Measurements from ENCODE around the gene PTPN1.

PTPN1 gene

GRCh38 chr20:50572938-50573777 is 63.0 kb downstream of the PTPN1 start:
- DNase-seq (ENCODE audit: low read depth in 1 of 2, low spot score in 1 of 2): no peak

DNA sequence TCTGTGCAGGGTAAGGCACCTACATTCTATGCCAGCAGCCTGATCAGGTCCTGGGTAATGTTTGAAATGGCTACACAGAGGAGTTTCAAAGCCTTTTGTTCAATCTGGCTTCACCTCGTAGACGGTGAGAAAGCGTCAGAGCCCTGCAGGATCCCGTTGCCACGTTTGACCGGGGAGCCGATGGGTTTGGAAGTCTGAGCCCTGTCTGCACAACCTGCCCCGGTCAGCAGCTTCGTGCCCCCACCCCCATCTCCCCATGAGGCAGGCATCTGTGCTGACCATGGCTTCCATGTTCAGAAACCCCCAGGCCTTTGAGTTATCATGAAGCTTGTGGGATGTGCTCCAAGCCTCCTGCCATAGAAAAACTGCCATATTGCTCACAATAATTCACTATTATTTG is 63.9 kb downstream of the PTPN1 start:
- DNase-seq (ENCODE audit: low read depth in 1 of 2, low spot score in 1 of 2): no peak

DNA sequence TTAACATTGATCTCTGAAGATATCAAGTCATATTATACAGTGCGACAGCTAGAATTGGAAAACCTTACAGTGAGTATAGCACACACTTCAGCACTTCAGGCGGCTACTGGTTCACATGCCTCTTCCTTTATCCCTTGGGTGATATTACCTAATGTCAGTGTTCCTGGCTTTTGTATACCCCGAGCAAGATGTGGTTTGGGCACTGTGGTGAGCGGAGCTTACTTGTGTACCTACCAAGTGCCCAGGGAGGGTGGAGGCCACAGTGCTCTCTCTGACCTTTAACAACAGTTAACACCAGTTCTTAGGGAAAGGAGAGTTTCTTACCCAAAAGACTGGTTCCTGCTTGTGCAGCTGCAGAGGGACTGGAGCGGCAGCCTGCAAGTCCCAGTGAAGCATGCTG is 64.4 kb downstream of the PTPN1 start:
- no peak for DNase-seq (ENCODE audit: low read depth in 1 of 2, low spot score in 1 of 2)

GRCh38 chr20:50575865-50576720 is 65.9 kb downstream of the PTPN1 start:
- peak; percentile 31 to 50 for DNase-seq (ENCODE audit: low read depth in 1 of 2, low spot score in 1 of 2)

- no peak for DNase-seq (ENCODE audit: low read depth in 1 of 2, low spot score in 1 of 2)
Observed at GRCh38 chr20:50577175-50578018, 67.2 kb downstream of the PTPN1 start.

GRCh38 chr20:50578061-50578777 is 68.0 kb downstream of the PTPN1 start:
- no peak for DNase-seq (ENCODE audit: low read depth in 1 of 2, low spot score in 1 of 2)

DNA sequence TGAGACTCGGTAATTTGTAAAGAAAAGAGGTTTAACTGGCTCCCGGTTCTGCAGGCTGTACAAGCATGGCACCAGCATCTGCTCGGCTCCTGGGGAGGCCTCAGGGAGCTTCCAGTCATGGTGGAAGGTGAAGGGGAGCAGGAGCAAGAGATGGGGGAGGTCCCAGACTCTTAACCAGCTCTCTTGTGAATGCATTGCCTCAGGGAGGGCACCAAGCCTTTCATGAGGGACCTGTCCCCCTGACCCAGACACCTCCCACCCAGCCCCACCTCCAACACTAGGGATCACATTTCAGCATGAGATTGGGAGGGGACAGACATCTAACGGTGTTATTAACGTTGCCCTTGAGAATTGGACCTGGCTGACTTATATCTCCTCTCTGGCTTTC is 68.6 kb downstream of the PTPN1 start:
- no peak for DNase-seq (ENCODE audit: low read depth in 1 of 2, low spot score in 1 of 2)

- no peak for DNase-seq (ENCODE audit: low read depth in 1 of 2, low spot score in 1 of 2)
Observed at GRCh38 chr20:50579511-50579910, 69.3 kb downstream of the PTPN1 start.

DNA sequence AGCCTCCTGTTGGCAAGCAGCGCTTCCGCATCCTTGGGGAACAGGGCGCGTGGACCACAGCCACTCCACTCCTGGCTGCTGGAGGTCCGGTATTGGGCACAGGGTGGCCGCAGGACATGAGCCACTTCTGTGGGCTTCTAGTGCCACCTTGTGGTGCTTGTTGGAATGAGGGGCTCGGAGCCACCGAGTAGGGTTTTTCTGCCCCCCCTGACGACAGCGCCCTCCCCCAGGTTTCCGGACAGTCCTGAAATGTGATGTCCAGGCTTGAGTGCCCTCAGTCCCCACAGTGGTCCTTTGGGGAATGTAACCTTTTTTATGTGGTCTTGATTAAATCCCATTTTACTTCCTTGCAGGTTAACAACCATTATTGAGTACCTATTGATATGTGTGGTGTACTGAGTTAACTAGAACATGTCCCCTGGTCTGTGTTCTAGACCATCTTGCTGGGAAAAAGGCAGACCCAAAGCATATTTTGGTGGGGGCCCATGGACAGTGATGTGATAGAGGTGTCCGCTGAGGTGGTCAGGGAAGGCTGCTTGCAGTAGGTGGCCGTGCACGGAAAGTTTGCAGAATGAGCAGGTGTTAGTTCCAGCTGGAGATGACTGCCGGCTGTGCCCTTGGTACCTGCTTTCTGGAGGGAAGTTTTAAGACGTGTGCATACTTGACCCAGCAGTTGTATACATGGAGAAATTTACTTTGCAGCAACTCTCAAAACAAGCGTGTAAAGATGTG is 70.0 kb downstream of the PTPN1 start:
- peak in 1 of 2 donors; percentile 31 for DNase-seq (ENCODE audit: low read depth in 1 of 2, low spot score in 1 of 2)

- DNase-seq (ENCODE audit: low read depth in 1 of 2, low spot score in 1 of 2): no peak
Observed at GRCh38 chr20:50580842-50581544, 70.8 kb downstream of the PTPN1 start.

- DNase-seq (ENCODE audit: low read depth in 1 of 2, low spot score in 1 of 2): no peak
Observed at GRCh38 chr20:50582092-50582491, 71.9 kb downstream of the PTPN1 start.

GRCh38 chr20:50582591-50583234 is 72.5 kb downstream of the PTPN1 start:
- DNase-seq (ENCODE audit: low read depth in 1 of 2, low spot score in 1 of 2): no peak

DNA sequence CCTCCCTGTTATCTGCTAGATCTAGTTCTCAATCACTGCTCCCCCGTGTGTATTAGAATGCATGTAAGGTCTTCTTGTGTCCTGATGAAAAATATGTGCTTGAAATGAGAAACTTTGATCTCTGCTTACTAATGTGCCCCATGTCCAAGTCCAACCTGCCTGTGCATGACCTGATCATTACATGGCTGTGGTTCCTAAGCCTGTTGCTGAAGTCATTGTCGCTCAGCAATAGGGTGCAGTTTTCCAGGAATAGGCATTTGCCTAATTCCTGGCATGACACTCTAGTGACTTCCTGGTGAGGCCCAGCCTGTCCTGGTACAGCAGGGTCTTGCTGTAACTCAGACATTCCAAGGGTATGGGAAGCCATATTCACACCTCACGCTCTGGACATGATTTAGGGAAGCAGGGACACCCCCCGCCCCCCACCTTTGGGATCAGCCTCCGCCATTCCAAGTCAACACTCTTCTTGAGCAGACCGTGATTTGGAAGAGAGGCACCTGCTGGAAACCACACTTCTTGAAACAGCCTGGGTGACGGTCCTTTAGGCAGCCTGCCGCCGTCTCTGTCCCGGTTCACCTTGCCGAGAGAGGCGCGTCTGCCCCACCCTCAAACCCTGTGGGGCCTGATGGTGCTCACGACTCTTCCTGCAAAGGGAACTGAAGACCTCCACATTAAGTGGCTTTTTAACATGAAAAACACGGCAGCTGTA is 73.4 kb downstream of the PTPN1 start:
- no peak for DNase-seq (ENCODE audit: low read depth in 1 of 2, low spot score in 1 of 2)

DNA sequence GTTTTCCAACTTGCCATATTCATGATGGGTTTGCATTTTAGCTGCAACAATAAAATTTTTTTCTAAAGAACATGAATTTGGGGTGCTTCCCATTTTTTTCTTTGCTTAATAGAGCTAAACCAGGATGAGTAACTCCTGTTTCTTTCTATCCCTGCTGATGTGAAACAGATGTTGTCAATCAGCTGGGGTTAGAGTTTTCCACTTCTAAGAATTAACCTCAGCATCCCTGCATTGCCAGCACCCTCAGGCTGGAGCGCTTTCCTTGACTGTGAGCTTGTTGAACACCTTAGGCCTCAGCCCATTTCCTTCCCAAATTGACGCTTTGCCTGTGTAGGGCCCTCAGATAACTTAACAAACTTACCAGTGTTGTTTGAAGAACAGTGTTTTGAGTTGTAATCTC is 74.5 kb downstream of the PTPN1 start:
- no peak for DNase-seq (ENCODE audit: low read depth in 1 of 2, low spot score in 1 of 2)

GRCh38 chr20:50585214-50585613 is 75.0 kb downstream of the PTPN1 start:
- no peak for DNase-seq (ENCODE audit: low read depth in 1 of 2, low spot score in 1 of 2)

- DNase-seq (ENCODE audit: low read depth in 1 of 2, low spot score in 1 of 2): no peak
Observed at GRCh38 chr20:50585678-50586077, 75.5 kb downstream of the PTPN1 start.

DNA sequence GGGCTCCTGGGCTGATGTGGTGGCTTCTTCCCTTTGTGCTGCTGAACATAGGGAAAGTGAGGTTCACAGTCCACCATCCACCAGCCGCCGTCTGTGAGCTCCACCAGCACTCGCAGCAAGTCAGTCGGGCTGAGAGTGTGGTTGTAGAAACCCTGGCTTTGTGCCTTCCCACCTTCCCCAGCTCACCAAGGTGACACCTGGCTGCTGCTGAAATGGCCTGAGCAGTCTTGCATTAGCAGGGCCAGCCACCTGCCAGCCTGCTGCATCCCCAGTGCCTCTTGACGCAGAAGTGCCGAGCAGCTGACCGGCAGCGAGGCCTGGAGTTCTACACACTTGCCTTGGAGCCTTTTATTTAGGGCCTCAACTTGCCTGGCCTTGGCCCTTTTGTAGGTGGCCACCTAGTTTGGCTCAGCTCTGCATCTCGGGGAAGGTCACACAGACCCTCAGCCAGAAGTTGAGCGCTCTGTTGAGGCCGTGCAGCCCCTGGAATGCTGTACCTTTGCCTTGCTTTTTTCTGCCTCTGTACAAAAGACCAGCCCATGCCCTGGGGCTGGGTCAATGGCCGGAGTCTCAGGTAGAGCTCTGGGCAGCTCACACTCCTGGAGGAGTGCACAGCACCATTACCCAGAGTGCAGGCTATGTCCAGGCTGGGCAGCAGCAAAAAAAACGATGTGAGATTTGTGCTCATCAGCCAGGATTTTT is 76.5 kb downstream of the PTPN1 start:
- no peak for DNase-seq (ENCODE audit: low read depth in 1 of 2, low spot score in 1 of 2)
